ENCODE data around the gene ARHGEF38. TPM values are rescaled to one million over a fixed set of nuclear protein-coding genes. Genes with fewer than 3 reads are reported as not detected.

Gene ARHGEF38
- total and polyA plus RNA-seq, 7 experiments from 2014 or later, result 0.45 TPM; not detected in 6

GRCh38 chr4:105569866-105570236, 17.4 kb downstream of the ARHGEF38 start:
- Mint-ChIP-seq H3K36me3 (no peaks in the 10 kb centered on the region), H3K4me3 (no peak overlapping the region), H3K4me1 (no peaks in the 10 kb centered on the region), H3K9me3 (peaks cover 0 to 2% (median 0%) of the 10 kb centered on the region in 11 donors), H3K27me3 (peaks cover 0 to 4% (median 0%) of the 10 kb centered on the region in 5 donors), H3K27ac (no peak overlapping the region)
- H3K27me3 ChIP-seq (ENCODE audit: control insufficient read depth in 2 of 2, insufficient read depth in 2 of 2, low read length in 2 of 2), result no peaks in the 10 kb centered on the region
- intact Hi-C loops (cut with micrococcal nuclease), result no loop called here
- no peak overlapping the region for H3K27ac ChIP-seq (ENCODE audit: low read depth, low read length)
- DNase-seq, result no peak
- H3K4me3 ChIP-seq (ENCODE audit: low read length), result no peak overlapping the region
- H3K4me1 ChIP-seq (ENCODE audit: control insufficient read depth in 2 of 2, insufficient read depth in 2 of 2, low read length in 2 of 2), result no peaks in the 10 kb centered on the region
- no peaks in the 10 kb centered on the region for H3K36me3 ChIP-seq (ENCODE audit: control insufficient read depth in 2 of 3, insufficient read depth in 3 of 3, low read length in 3 of 3)
- no peak for ATAC-seq
- no peaks in the 10 kb centered on the region for H3K9me3 ChIP-seq (ENCODE audit: control insufficient read depth in 2 of 3, low read length in 3 of 3)
- POLR2A ChIA-PET, result no interaction called here
- CTCF ChIA-PET, result no interaction called here

DNA sequence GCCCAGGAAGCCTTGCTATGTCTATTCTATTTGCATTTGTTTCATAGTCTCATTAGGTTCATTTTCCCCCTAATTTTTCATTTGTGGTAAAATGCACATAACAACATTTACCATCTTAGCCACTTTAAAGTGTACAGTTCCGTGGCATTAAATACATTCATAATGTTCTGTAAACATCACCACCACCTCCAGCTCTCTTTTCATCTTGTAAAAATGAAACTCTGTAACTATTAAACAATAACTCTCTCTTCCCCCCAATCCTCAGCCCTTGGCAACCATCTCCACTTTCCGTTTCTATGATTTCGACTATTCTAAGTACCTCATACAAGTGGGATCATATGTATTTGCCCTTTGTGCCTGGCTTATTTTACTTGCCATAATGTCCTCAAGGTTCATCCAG, 19.9 kb downstream of the ARHGEF38 start:
- H3K9me3 Mint-ChIP-seq, result peaks cover 0 to 2% (median 0%) of the 10 kb centered on the region in 11 donors
- POLR2A ChIA-PET, result no interaction called here

GRCh38 chr4:105586638-105587328, 34.4 kb downstream of the ARHGEF38 start:
- ChIA-PET POLR2A (no interaction called here), CTCF (no interaction called here)
- no peaks in the 10 kb centered on the region for H3K9me3 ChIP-seq (ENCODE audit: control insufficient read depth in 2 of 3, low read length in 3 of 3)
- no peaks in the 10 kb centered on the region for H3K27me3 ChIP-seq (ENCODE audit: control insufficient read depth in 2 of 2, insufficient read depth in 2 of 2, low read length in 2 of 2)
- H3K9me3 Mint-ChIP-seq, result no peaks in the 10 kb centered on the region
- no peak overlapping the region for H3K27ac ChIP-seq (ENCODE audit: low read depth, low read length)
- intact Hi-C loops (cut with micrococcal nuclease), result no loop called here
- H3K27ac Mint-ChIP-seq, result no peak overlapping the region
- H3K27me3 Mint-ChIP-seq, result peaks cover 3 to 38% (median 30%) of the 10 kb centered on the region in 5 donors
- DNase-seq, result no peak
- ATAC-seq, result no peak
- no peak overlapping the region for H3K4me3 ChIP-seq (ENCODE audit: low read length)
- H3K36me3 Mint-ChIP-seq, result no peaks in the 10 kb centered on the region
- H3K4me1 ChIP-seq (ENCODE audit: control insufficient read depth in 2 of 2, insufficient read depth in 2 of 2, low read length in 2 of 2), result no peaks in the 10 kb centered on the region
- H3K4me1 Mint-ChIP-seq, result peaks cover 0 to 8% (median 0%) of the 10 kb centered on the region in 7 donors
- no peaks in the 10 kb centered on the region for H3K36me3 ChIP-seq (ENCODE audit: control insufficient read depth in 2 of 3, insufficient read depth in 3 of 3, low read length in 3 of 3)
- H3K4me3 Mint-ChIP-seq, result no peak overlapping the region

More for the DNA sequence above, 19.9 kb downstream of the ARHGEF38 start:
- Mint-ChIP-seq H3K27me3 (peaks cover 0 to 17% (median 2%) of the 10 kb centered on the region in 5 donors), H3K27ac (no peak overlapping the region), H3K4me3 (no peak overlapping the region), H3K36me3 (no peaks in the 10 kb centered on the region), H3K4me1 (no peaks in the 10 kb centered on the region)
- Histone ChIP-seq H3K27ac (ENCODE audit: low read depth, low read length) (no peak overlapping the region), H3K9me3 (ENCODE audit: control insufficient read depth in 2 of 3, low read length in 3 of 3) (no peaks in the 10 kb centered on the region), H3K36me3 (ENCODE audit: control insufficient read depth in 2 of 3, insufficient read depth in 3 of 3, low read length in 3 of 3) (no peaks in the 10 kb centered on the region), H3K4me1 (ENCODE audit: control insufficient read depth in 2 of 2, insufficient read depth in 2 of 2, low read length in 2 of 2) (no peaks in the 10 kb centered on the region), H3K27me3 (ENCODE audit: control insufficient read depth in 2 of 2, insufficient read depth in 2 of 2, low read length in 2 of 2) (no peaks in the 10 kb centered on the region), H3K4me3 (ENCODE audit: low read length) (no peak overlapping the region)
- intact Hi-C loops (cut with micrococcal nuclease), result no loop called here
- DNase-seq (no peak), ATAC-seq (no peak)
- CTCF ChIA-PET, result no interaction called here

- POLR2A ChIA-PET, result no interaction called here
- peaks cover 0 to 1% (median 0%) of the 10 kb centered on the region in 11 donors for H3K9me3 Mint-ChIP-seq
- H3K36me3 ChIP-seq (ENCODE audit: control insufficient read depth in 2 of 3, insufficient read depth in 3 of 3, low read length in 3 of 3), result no peaks in the 10 kb centered on the region
- H3K9me3 ChIP-seq (ENCODE audit: control insufficient read depth in 2 of 3, low read length in 3 of 3), result no peaks in the 10 kb centered on the region
- no peak overlapping the region for H3K4me3 ChIP-seq (ENCODE audit: low read length)
- H3K27ac Mint-ChIP-seq, result no peak overlapping the region
- no peak for ATAC-seq
- peaks cover 0 to 8% (median 0%) of the 10 kb centered on the region in 7 donors for H3K4me1 Mint-ChIP-seq
- no peaks in the 10 kb centered on the region for H3K36me3 Mint-ChIP-seq
- CTCF ChIA-PET, result no interaction called here
- H3K4me3 Mint-ChIP-seq, result no peak overlapping the region
- no peaks in the 10 kb centered on the region for H3K4me1 ChIP-seq (ENCODE audit: control insufficient read depth in 2 of 2, insufficient read depth in 2 of 2, low read length in 2 of 2)
- H3K27me3 Mint-ChIP-seq, result peaks cover 6 to 47% (median 33%) of the 10 kb centered on the region in 5 donors
- no peak for DNase-seq
- intact Hi-C loops (cut with micrococcal nuclease), result no loop called here
- no peak overlapping the region for H3K27ac ChIP-seq (ENCODE audit: low read depth, low read length)
- no peaks in the 10 kb centered on the region for H3K27me3 ChIP-seq (ENCODE audit: control insufficient read depth in 2 of 2, insufficient read depth in 2 of 2, low read length in 2 of 2)
Measured at GRCh38 chr4:105587841-105588240, 35.4 kb downstream of the ARHGEF38 start.

DNA sequence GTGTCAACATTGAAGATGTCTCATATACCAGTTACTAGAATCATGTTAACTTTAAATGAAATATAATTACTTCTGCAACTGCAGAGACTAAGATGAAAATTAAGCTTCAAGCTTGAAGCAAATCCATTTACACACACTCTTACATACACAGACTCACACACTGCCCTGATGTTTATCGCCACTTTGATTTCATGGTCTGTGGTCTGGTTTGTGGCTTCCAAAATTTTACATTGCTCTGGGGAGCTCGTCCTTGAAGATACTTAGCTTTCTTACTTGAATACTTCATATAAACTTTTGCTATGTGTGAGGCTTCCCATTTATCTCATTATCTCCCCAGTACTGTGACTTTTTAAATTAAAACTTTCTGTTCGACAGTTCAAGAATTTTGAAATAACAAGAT, 35.8 kb downstream of the ARHGEF38 start:
- Histone ChIP-seq H3K36me3 (ENCODE audit: control insufficient read depth in 2 of 3, insufficient read depth in 3 of 3, low read length in 3 of 3) (no peaks in the 10 kb centered on the region), H3K4me1 (ENCODE audit: control insufficient read depth in 2 of 2, insufficient read depth in 2 of 2, low read length in 2 of 2) (no peaks in the 10 kb centered on the region), H3K4me3 (ENCODE audit: low read length) (no peak overlapping the region), H3K9me3 (ENCODE audit: control insufficient read depth in 2 of 3, low read length in 3 of 3) (no peaks in the 10 kb centered on the region), H3K27ac (ENCODE audit: low read depth, low read length) (no peak overlapping the region), H3K27me3 (ENCODE audit: control insufficient read depth in 2 of 2, insufficient read depth in 2 of 2, low read length in 2 of 2) (no peaks in the 10 kb centered on the region)
- ATAC-seq (no peak), DNase-seq (no peak)
- intact Hi-C loops (cut with micrococcal nuclease), result no loop called here
- Mint-ChIP-seq H3K27me3 (peaks cover 6 to 48% (median 31%) of the 10 kb centered on the region in 5 donors), H3K4me1 (peaks cover 0 to 8% (median 0%) of the 10 kb centered on the region in 7 donors), H3K27ac (no peak overlapping the region), H3K9me3 (peaks cover 0 to 1% (median 0%) of the 10 kb centered on the region in 11 donors), H3K36me3 (no peaks in the 10 kb centered on the region), H3K4me3 (no peak overlapping the region)
- POLR2A ChIA-PET, result no interaction called here
- CTCF ChIA-PET, result no interaction called here

- H3K27ac ChIP-seq (ENCODE audit: low read depth, low read length), result no peak overlapping the region
Measured at GRCh38 chr4:105591573-105591972, 39.2 kb downstream of the ARHGEF38 start.

More at GRCh38 chr4:105591573-105591972, 39.2 kb downstream of the ARHGEF38 start:
- POLR2A ChIA-PET, result no interaction called here
- no peaks in the 10 kb centered on the region for H3K27me3 ChIP-seq (ENCODE audit: control insufficient read depth in 2 of 2, insufficient read depth in 2 of 2, low read length in 2 of 2)
- no peak overlapping the region for H3K27ac Mint-ChIP-seq
- peaks cover 0 to 8% (median 0%) of the 10 kb centered on the region in 7 donors for H3K4me1 Mint-ChIP-seq
- CTCF ChIA-PET, result no interaction called here
- peaks cover 0 to 1% (median 0%) of the 10 kb centered on the region in 11 donors for H3K9me3 Mint-ChIP-seq
- peaks cover 11 to 50% (median 32%) of the 10 kb centered on the region in 5 donors for H3K27me3 Mint-ChIP-seq
- no peaks in the 10 kb centered on the region for H3K36me3 ChIP-seq (ENCODE audit: control insufficient read depth in 2 of 3, insufficient read depth in 3 of 3, low read length in 3 of 3)
- intact Hi-C loops (cut with micrococcal nuclease), result no loop called here
- DNase-seq (no peak), ATAC-seq (no peak)
- H3K36me3 Mint-ChIP-seq, result no peaks in the 10 kb centered on the region
- H3K4me3 Mint-ChIP-seq, result no peak overlapping the region
- H3K4me1 ChIP-seq (ENCODE audit: control insufficient read depth in 2 of 2, insufficient read depth in 2 of 2, low read length in 2 of 2), result no peaks in the 10 kb centered on the region
- H3K4me3 ChIP-seq (ENCODE audit: low read length), result no peak overlapping the region
- no peaks in the 10 kb centered on the region for H3K9me3 ChIP-seq (ENCODE audit: control insufficient read depth in 2 of 3, low read length in 3 of 3)

All from naive thymus-derived CD4-positive, alpha-beta T cell (primary cell).